ENCODE measurements around the gene KCNMA1. TPM values are rescaled to one million over a fixed set of nuclear protein-coding genes. Genes with fewer than 3 reads are reported as not detected.
"Not testable (repeated sequence)": the region's sequence is repeated elsewhere in the genome, so short reads cannot be mapped to it uniquely, and the experiment has no call there.

KCNMA1 gene
- total RNA-seq, 1 experiment from 2014 or later: 0.49 TPM

DNA sequence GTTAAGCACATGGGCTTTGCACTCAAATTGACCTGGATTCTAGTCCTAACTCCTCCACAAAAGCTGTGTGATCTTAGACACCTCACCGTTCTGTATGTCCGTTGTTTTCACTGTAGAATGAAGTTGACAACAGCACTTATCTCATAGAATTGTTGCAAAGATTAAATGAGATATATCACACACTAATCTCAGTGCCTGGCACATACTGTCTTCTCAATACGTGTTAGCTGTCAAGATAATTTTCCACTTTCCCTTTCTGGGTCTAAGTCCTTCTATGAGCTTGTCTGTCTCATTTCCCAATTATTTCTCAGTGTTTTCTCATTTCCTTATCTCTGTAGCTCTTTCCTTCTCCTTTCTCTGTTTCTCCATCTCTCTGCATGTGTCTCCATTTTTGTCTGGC is 296.6 kb downstream of the KCNMA1 start (continued):
- TF ChIP-seq, protein P1, sequence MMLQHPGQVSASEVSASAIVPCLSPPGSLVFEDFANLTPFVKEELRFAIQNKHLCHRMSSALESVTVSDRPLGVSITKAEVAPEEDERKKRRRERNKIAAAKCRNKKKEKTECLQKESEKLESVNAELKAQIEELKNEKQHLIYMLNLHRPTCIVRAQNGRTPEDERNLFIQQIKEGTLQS (IDR thresholded peaks at IDR 0.05): no peak
- TF ChIP-seq RAD21 (IDR thresholded peaks at IDR 0.05; ENCODE audit: low read depth): no peak
- TF ChIP-seq ZNF274 (IDR thresholded peaks at IDR 0.05; ENCODE audit: low read depth, low read length): no peak
- no peak for TF ChIP-seq EZH2phosphoT487 (IDR thresholded peaks at IDR 0.05; ENCODE audit: borderline replicate concordance)
- TF ChIP-seq, protein P2, sequence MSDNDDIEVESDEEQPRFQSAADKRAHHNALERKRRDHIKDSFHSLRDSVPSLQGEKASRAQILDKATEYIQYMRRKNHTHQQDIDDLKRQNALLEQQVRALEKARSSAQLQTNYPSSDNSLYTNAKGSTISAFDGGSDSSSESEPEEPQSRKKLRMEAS (IDR thresholded peaks at IDR 0.05): no peak
- TF ChIP-seq ELF1 (IDR thresholded peaks at IDR 0.05; ENCODE audit: borderline replicate concordance, low read depth): no peak
- TF ChIP-seq EGR1 (IDR thresholded peaks at IDR 0.05; ENCODE audit: low read depth): no peak
- no peak for TF ChIP-seq SRF (IDR thresholded peaks at IDR 0.05; ENCODE audit: low read depth)

DNA sequence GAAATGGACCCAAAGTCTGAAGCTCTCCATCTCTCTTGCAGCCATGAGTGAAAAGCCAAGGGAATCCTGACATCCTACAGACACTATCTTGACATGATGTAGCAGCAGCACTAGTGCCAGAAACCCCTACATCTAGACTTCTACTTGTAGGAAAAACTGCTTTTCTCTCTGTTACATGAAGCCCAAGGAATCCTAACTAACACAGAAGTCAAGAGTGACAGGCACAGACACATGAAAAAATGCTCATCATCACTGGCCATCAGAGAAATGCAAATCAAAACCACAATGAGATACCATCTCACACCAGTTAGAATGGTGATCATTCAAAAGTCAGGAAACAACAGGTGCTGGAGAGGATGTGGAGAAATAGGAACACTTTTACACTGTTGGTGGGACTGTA is 297.7 kb downstream of the KCNMA1 start:
- H3K36me3 ChIP-seq (ENCODE audit: control insufficient read depth in 1 of 2, insufficient read depth in 2 of 2, low read length in 2 of 2); H3K4me2 ChIP-seq (ENCODE audit: low read length); BruUV-seq (replicated peaks); POLR2A ChIA-PET; H3K79me2 ChIP-seq (ENCODE audit: insufficient read depth, low read length); RAD21 ChIA-PET (ENCODE audit: low non-redundant PET in 1 of 2, low total read pairs in 2 of 2, uncharacterized antibody in 2 of 2, unreplicated experiment in 2 of 2); DNase-seq (ENCODE audit: low read depth, low spot score); H3K4me3 ChIP-seq (replicated peaks in 1 of 2; ENCODE audit: low read depth in 1 of 2, low read length in 2 of 2); H3K9me3 ChIP-seq (ENCODE audit: control insufficient read depth in 1 of 2, insufficient read depth in 1 of 2, low read depth in 1 of 2, low read length in 2 of 2); H3K4me1 ChIP-seq (ENCODE audit: control insufficient read depth in 1 of 2, insufficient read depth in 2 of 2, low read length in 2 of 2); ATAC-seq; H3K9ac ChIP-seq (ENCODE audit: low read length); H3K27ac ChIP-seq (ENCODE audit: low read depth, low read length); H4K20me1 ChIP-seq (ENCODE audit: insufficient read depth); CTCF ChIA-PET; H2AFZ ChIP-seq (ENCODE audit: low read depth, low read length, poor library complexity, severe bottlenecking); H3K9me2 ChIP-seq (ENCODE audit: insufficient read depth); intact Hi-C loops (cut with micrococcal nuclease): not testable (repeated sequence)
- H3K27me3 ChIP-seq (ENCODE audit: insufficient read depth, low read length): peaks cover 34% of the 10 kb centered on the region

DNA sequence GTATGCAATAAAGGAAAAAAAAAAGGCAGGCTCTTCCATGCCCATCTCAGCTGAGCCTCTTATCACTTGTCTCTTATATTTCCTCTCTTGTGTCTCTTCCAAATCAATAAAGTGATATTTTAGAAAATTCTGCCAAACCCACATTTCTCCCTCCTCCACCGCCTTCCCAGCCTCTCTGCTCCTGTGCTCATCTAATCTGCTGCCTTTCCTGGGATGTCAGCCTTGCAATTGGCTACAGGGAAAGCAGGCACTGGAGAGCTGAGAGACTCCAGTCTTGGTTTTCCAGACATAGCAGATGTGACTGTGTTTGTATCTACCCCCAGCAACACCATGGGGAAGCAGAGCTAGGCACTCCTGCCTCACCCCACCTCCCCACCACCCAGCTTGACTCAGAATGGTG is 298.4 kb downstream of the KCNMA1 start:
- ChIA-PET RAD21 (ENCODE audit: low non-redundant PET in 1 of 2, low total read pairs in 2 of 2, uncharacterized antibody in 2 of 2, unreplicated experiment in 2 of 2) (no interaction called here), POLR2A (no interaction called here), CTCF (no interaction called here)
- no peak overlapping the region for H3K4me3 ChIP-seq (replicated peaks in 1 of 2; ENCODE audit: low read depth in 1 of 2, low read length in 2 of 2)
- no peak overlapping the region for H3K4me2 ChIP-seq (ENCODE audit: low read length)
- TF ChIP-seq SIN3A (IDR thresholded peaks at IDR 0.05; ENCODE audit: low read depth): no peak
- TF ChIP-seq ELF1 (IDR thresholded peaks at IDR 0.05; ENCODE audit: borderline replicate concordance, low read depth): no peak
- TF ChIP-seq YY1 (IDR thresholded peaks at IDR 0.05; ENCODE audit: extremely low read depth, insufficient replicate concordance, low read depth, low read length): no peak
- H3K36me3 ChIP-seq (ENCODE audit: control insufficient read depth in 1 of 2, insufficient read depth in 2 of 2, low read length in 2 of 2): no peaks in the 10 kb centered on the region
- no peak for DNase-seq (ENCODE audit: low read depth, low spot score)
- no peaks in the 10 kb centered on the region for H3K79me2 ChIP-seq (ENCODE audit: insufficient read depth, low read length)
- H3K9ac ChIP-seq (ENCODE audit: low read length): no peak overlapping the region
- H4K20me1 ChIP-seq (ENCODE audit: insufficient read depth): no peaks in the 10 kb centered on the region
- no peak for ATAC-seq
- no peaks in the 10 kb centered on the region for H3K9me2 ChIP-seq (ENCODE audit: insufficient read depth)
- intact Hi-C loops (cut with micrococcal nuclease): no loop called here
- H2AFZ ChIP-seq (ENCODE audit: low read depth, low read length, poor library complexity, severe bottlenecking): no peak overlapping the region
- no TSS peak for BruUV-seq (replicated peaks)
- 0 out of 4 replicates have a peak, but pooled peaks cover 0 to 3% of the 10 kb centered on the region in 2 experiments for H3K9me3 ChIP-seq (ENCODE audit: control insufficient read depth in 1 of 2, insufficient read depth in 1 of 2, low read depth in 1 of 2, low read length in 2 of 2)
- H3K4me1 ChIP-seq (ENCODE audit: control insufficient read depth in 1 of 2, insufficient read depth in 2 of 2, low read length in 2 of 2): no peaks in the 10 kb centered on the region
- H3K27me3 ChIP-seq (ENCODE audit: insufficient read depth, low read length): peaks cover 39% of the 10 kb centered on the region
- H3K27ac ChIP-seq (ENCODE audit: low read depth, low read length): no peak overlapping the region

Data from HCT116 (cell line).